ENCODE results near the gene TANC2.
A peak's percentile ranks its signal among the peaks of the same experiment; 100 is the strongest.
"Not testable (repeated sequence)": the region's sequence is repeated elsewhere in the genome, so short reads cannot be mapped to it uniquely, and the experiment has no call there.

The TANC2 gene

DNA sequence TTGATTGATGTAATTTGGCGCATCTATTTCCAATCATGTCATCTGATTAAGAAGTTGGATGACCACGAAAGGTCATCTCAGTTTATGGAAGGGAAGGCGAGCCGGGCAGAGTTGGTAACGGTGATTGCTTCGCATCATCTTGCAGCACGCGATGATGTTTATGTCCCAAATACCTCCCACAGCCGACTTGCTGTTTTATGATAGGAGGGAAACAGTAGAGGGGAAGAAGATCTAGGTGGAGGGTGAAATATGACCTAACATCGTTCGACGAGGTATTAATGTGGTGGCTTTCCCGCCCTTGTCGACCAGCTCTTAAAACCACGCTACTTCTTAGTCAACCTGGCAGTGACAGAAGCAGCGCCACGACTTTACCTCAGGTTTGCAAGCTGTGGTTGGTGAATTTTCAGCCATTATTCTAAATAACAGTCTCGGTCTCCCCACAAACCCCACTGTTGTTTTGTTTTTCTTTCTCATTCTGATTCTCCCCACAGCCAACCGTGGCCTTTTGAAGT, 805 bp upstream of the TANC2 start:
- no peak for DNase-seq

DNA sequence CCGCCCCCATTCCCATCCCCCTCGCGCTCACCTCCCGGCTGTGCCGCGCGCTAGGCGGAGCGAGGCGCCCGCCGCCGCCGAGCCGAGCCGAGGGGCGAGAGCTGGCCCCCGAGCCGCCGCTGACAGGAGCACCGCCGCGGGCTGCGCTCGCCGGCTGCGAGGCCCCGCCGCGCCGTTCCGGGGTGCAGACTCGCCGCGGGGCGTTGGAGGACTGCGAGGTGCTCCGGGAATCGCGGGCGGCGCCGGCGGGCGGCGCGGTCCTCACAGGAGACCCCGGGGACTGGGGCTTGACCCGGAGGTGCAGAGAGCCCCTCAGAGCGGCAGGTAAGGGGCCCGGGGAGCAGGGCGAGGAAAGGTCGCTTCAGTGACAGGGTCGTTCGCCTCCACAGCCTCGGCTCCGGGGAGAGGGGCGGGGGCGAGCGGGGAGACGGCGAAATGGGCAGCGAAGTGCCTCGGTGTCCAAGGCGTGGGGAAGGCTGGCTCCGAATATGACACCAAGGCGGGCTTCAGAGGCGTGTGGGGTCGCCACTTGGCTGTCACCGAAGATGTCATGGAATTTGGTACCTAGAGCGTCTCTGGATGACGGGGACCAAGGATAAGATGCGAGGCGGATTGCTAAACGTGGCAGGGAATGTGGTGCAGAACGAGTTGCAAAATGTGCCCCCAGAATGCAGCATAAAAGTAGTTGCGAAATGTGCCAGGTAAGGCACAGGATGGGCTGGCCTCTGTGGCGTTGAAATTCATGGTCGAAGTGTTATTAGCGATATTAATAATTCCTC, 580 bp downstream of the TANC2 start:
- no peak for DNase-seq

DNA sequence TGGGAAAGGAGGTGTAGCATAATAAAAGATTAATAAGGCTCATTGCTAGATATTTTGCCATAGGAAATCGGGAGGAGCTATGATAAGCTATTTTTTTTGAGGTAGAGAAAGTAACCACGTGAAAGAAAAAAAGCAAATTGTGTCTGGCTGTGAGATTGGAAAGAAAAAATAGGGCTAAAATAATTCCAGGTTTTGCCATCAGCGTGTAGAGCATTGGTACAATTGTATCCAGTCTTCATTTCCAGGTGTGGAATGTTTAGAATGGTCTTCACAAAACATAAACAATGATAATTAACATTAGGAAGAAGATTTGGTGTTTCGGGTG, 1.1 kb downstream of the TANC2 start:
- no peak for DNase-seq

DNA sequence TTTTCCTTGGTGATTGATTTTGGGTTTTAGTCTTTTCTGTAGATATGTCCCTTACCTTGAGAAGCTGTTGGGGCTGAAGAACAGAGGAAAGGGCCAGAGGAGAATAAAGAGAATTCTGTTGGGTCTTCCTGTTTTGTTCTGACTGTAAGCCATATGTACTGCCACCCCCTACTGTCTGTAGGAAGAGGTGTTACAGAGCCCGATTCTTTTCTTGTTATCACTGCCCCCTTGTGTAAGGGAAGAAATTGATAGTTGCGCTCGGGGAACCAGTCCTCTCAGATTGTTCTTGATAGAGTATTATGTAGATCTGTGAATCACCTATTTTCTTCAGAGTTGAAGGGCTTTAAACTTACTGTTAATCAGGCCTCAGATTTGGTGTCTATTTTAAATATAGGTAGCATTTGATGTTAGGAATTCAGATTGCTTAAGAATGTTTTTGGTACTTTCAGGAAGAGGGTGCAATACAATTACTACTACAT, 2.4 kb downstream of the TANC2 start:
- peak; percentile 91 for DNase-seq

DNA sequence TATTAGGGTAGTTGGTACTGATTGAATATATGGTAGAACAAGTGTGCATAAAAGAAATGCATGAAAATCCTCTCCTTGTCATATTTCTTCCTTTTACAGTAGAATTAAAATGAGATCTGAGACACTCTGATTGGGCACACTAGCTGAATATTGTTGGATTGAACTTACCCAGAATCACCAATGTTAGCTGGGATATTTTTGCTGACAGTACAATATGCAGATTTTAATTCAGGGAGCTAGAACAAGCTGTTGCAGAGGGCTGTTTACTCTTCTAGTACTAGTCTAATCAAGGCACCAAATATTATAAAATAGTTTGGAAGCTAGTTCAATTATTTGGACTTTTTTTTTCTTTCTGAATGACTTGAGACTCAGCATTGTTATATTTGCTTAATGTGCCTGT, 4.6 kb downstream of the TANC2 start:
- DNase-seq = no peak

DNA sequence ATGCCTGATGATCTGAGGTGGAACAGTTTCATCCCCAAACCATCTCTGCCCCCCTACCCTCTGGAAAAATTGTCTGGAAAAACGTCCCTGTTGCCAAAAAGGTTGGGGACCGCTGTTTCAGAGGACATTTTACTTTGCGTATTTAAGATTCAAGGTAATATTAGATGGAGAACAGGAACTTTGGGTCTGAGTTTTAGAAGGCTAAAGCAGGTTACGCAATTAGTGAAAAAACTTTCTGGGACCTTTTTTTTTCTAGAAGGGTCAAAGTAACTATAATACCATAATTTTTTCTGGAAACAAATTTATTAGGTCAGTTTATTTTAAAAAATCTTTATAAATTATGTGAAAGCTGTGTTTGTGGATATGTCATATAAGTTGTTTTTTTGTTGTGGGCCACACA, 5.8 kb downstream of the TANC2 start:
- no peak for DNase-seq

DNA sequence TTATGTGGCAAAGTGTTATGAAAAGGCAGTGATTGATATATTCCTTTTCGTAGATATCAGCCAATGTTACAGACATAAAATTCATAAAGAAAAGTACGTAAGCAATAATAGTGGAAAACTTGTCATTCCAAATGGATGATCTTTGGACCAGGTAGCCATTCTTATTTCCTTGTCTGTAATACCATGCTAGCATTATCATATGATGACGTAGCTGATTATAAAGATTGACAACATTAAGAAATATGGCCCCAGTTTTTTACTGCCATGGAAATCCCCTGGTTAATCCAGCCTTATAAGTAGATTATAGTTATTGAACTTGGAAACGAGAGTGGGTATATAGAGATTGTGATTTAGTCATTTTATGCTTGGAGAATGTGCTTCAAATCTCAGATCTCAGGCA, 8.8 kb downstream of the TANC2 start:
- no peak for DNase-seq

DNA sequence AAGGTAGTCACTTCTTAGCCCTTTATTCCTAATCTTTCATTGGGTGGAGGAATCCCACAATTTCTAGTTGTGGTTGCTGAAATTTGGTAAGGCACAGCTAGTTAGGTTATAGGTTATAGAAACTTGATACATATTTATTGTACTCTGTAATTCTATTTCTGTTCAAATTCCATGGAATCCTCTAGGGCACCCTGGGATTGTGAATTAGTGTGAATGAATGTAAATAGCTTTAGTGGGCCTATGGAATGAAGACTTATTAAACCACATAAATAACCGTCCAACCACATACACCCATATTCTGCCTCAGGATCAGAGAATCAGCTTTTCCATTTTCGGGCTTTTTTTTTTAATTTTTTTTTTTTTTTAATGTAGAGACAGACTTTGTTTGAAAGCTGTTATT, 9.2 kb downstream of the TANC2 start:
- peak; percentile 84 for DNase-seq

DNA sequence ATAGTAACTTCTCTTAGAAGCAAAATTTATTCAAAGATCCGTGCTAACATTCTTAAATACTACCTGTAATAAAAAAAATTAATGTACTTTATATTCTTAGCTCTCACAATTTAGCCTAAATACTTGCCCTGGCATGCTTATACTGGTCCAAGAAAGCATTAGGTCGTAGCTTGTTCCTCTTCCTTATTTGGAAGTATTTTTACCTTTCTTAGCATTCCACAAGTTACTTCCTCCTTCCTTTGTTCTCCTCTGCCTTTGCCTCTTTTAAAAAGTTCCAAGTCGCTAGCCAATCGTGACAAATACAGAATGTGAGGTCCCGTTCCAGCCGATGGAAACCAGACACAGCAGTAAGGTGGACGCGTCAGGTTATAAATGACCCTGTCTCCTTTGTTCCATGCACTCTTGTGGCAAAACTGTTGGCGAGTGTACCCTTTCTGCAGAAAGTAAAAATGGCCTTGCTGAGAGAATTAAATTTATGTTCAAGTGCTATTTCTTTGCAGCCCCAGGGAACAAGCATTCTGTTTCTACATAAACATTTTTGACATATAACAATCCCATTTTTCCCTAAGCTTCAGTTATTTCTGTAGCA, 10.7 kb downstream of the TANC2 start:
- not testable (repeated sequence) for DNase-seq

DNA sequence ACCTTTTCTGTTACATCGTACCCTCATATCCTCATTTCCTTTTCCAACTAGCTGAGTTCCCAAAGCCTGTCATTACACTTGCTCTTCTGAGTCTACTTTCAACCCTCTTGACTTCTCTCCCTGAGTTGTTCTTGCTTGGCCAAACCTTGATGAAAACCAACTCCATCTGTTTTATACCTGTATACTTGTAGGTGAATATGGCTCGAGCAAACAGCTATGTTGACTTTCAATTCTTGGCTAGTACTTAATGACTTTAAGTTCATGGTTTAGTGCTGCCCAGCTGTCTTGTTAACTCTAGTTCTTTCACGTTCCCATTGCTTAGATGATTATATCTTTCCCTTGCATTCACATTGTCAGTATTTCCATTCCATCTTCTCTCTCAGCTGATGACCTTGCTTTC, 14.8 kb downstream of the TANC2 start:
- DNase-seq = no peak

DNA sequence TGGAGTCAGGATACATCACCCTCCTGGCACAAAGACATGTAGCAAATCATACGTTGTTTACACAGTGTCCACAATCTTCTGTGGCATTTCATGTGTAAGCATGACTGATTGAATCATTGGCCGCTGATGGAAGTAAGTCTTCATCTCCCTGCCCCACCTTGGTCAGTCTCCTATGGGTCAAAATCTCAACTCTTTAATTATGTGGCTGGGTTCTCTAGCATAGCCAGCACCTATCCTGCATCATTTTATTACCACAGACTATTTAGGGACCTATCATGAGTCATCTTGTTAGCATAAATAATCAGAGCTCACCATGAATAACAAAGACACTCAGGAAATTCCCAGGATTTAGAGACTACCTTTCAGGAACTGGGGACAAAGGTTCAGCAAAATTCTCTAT, 15.9 kb downstream of the TANC2 start:
- DNase-seq = no peak

DNA sequence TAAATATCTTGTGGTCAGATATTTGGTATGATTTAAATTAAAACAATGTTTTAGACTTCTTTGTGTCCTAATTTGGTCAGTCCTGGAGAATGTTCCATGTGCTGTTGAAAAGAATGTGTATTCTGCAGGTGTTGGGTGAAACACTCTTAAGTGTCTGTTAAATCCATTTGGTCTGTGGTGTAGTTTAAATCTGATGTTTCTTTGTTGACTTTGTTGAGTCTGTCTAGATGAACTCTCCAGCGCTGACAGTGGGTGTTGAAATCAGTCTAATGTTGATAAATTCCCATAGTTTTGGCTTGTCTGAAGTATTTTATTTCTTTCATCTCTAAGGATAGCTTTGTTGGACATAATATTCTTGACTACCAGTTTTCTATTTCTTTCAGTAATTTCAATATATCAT, 18.8 kb downstream of the TANC2 start:
- no peak for DNase-seq

DNA sequence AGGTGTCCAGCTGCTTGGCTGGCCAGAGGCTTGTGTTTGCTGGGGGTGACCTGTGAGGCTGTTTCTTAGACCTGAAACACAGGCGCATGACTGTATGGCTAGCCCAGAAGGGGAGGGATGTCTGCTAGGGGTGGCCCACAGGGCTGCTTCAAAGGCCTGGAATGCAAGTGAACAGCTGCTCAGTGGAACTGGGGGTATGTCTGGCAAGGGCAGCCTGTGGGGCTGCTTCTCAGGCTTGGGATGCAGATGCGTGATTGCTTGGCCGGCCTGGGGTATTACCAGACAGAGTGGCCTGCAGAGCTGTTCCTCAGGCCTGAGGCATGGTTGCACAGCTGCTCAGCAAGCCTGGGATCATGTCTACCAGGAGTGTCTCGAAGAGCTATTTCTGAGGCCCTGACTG, 20.5 kb downstream of the TANC2 start:
- DNase-seq = no peak

DNA sequence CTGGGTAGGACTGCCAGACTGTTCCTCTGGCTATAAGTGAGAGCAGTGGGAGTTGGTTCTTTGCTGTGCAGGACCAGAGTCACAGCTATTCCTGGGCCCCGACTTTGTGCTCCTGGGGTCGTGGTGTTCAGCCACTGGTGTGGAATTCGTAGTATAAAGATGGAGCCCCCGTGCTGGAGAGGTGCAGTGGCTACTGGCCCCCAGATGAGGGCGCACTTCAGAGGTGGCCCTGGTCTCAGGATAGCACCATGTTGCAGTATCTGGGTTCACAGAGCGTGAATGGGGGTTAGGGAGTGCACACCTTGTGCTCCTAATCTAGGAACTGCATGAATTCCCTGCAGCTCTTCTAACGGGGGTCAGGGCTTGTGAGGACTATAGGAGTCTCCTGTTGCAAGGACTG, 21.1 kb downstream of the TANC2 start:
- DNase-seq = no peak

DNA sequence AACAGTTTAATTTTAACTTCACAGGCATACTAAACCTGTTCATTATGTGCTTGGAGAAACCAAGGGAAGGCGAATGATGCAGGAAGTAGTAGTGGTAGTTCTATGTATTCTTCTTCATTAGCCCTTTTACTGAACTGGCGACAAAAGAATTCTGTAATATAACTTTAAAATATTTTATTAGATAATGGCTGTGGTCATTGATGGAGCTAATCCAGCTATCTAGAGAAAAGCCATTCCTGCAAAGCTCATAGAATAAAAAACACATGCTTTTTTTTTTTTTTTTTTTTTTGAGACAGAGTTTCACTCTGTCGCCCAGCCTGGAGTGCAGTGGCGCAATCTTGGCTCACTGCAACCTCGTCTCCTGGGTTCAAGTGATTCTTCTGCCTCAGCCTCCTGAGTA, 23.5 kb downstream of the TANC2 start:
- peak; percentile 25 for DNase-seq

DNA sequence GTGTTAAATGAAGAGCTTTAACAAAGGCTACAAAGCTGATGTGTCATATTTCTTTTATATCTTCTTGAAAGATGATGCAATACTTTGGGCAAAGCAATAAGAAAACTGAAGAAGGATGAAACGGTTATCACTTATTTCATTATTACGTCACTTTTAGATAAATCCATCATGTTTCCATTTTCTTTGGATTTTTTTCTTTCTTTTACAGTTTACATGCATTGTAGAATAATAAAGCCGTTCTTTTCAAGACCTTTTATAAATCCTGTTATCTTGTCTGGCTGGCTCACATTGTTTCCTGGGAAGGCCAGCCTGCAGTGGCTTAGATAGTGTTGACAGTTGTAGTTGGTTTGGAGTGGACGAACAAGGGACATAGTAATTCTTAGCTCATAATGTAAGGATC, 28.9 kb downstream of the TANC2 start:
- DNase-seq = peak; percentile 14

DNA sequence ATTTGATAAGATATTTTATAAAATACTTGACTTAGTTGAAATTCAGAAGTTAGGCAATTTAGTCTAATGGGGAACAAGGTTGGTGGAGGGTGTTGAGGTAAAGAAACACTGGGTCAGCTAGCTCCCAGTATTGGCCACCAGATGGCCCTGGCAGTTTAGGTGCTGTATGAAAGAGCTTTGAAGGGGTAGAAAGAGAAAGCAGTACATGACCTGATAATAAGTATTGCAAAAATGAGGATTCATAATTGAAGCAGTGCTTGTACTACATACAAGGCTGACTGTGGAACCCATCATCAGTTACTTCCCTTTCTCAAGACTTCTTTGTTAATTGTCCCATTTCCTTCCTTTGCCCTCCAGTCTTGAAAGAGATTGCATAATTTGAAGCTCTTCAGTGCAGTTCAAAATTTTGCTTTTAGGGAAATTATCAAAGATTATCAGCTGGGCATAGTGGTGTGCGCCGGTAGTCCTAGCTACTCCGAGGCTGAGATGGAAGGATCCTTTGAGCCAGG, 29.4 kb downstream of the TANC2 start:
- DNase-seq = peak; percentile 42

DNA sequence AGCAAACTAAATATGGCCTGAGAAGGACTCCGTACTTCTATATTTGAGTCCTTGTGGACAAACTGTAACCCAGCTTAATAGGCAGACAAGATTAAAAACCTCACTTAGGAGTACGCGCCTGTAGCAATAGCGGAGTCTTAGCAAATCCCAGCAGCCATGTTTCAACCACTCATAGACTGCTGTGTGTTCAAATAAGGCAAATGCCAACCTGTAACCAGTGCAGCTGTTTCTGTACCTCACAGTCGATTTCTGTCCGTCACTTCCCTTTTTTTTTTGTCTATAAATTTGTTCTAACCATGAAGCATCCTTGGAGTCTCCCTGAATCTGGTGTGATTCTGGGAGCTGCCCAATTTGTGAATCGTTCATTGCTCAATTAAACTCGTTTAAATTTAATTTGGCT, 30.2 kb downstream of the TANC2 start:
- DNase-seq = no peak

DNA sequence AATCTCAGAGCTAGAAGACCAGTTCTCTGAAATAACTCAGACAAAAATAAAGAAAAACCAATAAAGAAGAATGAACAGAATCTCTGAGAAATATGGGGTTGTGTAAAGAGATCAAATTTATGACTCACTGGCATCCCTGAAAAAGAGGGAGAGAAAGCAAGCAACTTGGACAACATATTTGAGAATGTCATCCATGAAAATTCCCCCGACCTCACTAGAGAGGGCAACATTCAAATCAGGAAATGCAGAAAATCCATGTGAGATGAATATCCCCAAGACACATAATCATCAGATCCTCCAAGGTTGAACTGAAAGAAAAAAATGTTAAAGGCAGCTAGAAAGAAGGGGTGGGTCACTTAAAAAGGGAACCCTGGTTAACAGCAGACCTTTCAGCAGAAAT, 32.1 kb downstream of the TANC2 start:
- peak; percentile 46 for DNase-seq

DNA sequence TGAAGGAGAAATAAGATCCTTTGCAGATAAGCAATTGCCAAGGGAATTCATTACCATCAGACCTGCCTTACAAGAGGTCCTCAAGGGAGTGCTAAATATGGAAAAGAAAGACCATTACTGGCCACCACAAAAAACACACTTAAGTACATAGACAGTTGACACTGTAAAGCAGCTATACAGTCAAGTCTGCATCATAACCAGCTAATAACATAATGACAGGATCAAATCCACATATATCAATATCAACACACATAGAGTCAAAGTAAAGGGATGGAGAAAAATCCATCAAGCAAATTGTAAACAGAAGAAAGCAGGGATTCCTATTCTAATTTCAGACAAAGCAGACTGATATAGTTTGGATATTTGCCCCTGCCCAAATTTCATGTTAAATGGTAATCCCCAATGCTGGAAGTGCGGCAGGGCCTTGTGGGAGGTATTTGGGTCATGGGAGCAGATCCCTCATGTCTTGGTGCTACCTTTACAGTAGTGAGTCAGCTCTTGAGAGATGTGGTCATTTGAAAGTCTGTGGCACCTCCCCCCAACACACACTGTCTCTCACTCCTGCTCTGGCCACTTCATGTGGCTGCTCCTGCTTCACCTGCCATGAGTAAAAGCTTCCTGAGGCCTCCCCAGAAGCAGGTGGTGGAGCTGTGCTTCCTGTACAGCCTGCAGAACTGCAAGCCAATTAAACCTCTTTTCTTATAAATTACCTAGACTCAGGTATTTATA, 32.8 kb downstream of the TANC2 start:
- peak; percentile 14 for DNase-seq

DNA sequence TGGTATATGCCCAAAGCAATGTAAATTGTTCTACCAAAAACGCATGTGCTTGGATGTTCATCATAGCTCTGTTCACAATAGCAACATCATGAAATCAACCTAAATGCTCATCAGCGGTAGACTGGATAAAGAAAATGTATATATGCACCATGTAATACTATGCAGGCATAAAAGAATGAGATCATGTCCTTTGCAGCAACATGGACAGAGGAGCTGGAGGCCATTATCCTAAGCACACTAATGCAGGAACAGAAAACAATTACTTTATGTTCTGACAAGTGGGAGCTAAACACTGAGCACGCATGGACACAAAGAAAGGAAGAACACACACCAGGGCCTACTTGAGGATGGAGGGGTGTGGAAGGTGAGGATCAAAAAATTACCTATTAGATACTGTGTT, 33.7 kb downstream of the TANC2 start:
- no peak for DNase-seq

DNA sequence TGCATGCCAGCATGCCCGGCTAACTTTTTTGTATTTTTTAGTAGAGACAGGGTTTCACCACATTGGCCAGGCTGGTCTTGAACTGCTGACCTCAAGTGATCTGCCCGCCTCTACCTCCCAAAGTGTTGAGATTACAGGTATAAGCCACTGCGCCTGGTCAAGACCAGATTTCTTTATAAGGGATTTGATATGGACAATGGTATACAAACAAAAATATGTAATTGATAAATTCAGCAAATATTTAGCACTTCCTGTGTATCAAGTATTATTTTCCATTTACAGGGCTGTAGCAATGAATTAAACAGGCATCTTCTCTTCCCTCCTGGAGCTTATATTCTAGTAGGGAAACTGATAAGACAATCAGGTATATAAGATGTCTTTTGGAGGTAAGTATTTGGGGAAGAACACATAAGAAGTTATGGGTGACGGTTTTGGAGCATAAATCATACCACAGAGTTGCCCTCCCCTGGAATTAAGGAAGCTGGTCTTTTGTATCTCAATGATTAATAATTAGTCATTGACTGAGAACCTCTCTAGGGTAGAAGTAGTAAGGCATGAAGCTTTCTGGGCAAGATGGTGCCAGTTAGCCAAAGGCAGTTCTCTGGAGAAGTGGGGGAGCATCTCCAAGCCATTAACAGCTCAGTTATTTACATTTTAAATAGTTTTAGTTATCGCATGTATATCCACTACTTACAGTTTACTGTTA, 35.8 kb downstream of the TANC2 start:
- DNase-seq = no peak

DNA sequence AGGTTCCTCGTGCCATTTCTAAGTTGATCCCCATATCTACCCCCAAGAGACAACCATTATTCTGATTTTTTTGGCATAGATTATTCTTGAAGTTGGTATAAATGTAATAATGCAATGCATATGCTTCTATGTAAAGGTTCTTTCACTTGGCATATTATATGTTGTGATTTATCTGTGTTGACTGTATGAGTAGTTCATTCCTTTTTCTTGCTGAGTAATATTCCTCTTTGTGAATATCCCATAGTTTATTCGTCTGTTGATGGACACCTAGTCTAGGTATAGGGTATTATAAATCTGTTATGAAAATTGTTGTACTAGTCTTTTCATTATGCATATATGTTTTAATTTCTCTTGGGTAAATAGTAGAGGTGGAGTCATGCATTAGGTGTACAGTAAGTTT, 36.6 kb downstream of the TANC2 start:
- no peak for DNase-seq

All from fibroblast of upper back skin (primary cell).